Peyer's patch (tissue), 4 donors: ENCODE data around the gene CD38.

ENCODE experiments used
- CTCF ChIP-seq, 6 experiments: fragments of 450-650 bp in 4 of 6; fragments of 200-600 bp in 2 of 6; sonication (generic) in 1 of 6; IDR thresholded peaks; one replicate each; pipeline ENCODE4 v1.5.1; 2017 to 2019; ENCODE audit warnings: antibody characterized with exemption in 6 of 6, mild to moderate bottlenecking in 3 of 6, moderate library complexity in 1 of 6
- POLR2A ChIP-seq, 2 donors: fragments of 450-650 bp; IDR thresholded peaks; one replicate each; pipeline ENCODE4 v1.5.1; 2017; ENCODE audit warnings: antibody characterized with exemption in 2 of 2, mild to moderate bottlenecking in 2 of 2, moderate library complexity in 2 of 2

DNA sequence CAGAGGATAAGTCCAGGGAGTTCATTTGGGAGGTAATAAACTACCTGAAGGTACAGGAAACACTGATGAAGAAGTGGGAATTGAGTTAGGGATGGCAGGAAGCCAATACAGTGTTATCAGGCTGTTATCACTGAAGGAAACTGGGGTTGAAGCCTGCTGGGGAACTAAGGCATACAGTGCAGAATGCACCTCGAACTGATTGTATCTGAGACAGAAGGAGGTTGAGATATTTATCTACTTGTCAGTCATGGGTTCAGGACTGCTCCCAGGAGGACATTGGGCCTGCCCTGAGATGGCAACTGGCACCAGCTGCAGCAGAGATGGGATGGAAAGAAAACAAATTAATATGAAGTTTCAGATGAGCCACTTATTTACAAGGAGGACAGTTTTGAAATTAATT, 35.5 kb upstream of the CD38 start:
- TF ChIP-seq CTCF (IDR thresholded peaks at IDR 0.05), result no peak
- no peak for TF ChIP-seq POLR2A (IDR thresholded peaks at IDR 0.05)
